HG02610 (cell line): Measurements from ENCODE around the gene CDC5L.

Experiments
- ATAC-seq: cut with Tn5 transposase; IDR thresholded peaks from one replicate; pipeline ENCODE4 v1.9.1; 2021; ENCODE audit warnings: mild to moderate bottlenecking, moderate library complexity; ENCODE audit not compliant: unreplicated experiment

The CDC5L gene

GRCh38 chr6:44410363-44410762 lies 22.9 kb downstream of the CDC5L start:
- ATAC-seq = no peak

- no peak for ATAC-seq
Measured at GRCh38 chr6:44411141-44411540, 23.6 kb downstream of the CDC5L start.

- ATAC-seq = no peak
Measured at GRCh38 chr6:44415449-44415848, 27.9 kb downstream of the CDC5L start.

- ATAC-seq = no peak
Measured at GRCh38 chr6:44415873-44416502, 28.5 kb downstream of the CDC5L start.

GRCh38 chr6:44422531-44422930 lies 35.0 kb downstream of the CDC5L start:
- ATAC-seq = no peak

- ATAC-seq = no peak
Measured at GRCh38 chr6:44423306-44423705, 35.8 kb downstream of the CDC5L start.

- ATAC-seq = no peak
Measured at GRCh38 chr6:44425951-44426350, 38.4 kb downstream of the CDC5L start.

GRCh38 chr6:44428682-44429081 lies 41.2 kb downstream of the CDC5L start:
- no peak for ATAC-seq

GRCh38 chr6:44430326-44430725 lies 42.8 kb downstream of the CDC5L start:
- ATAC-seq = no peak

- ATAC-seq = no peak
Measured at GRCh38 chr6:44431118-44431725, 43.7 kb downstream of the CDC5L start.

GRCh38 chr6:44432227-44432626 lies 44.7 kb downstream of the CDC5L start:
- ATAC-seq = no peak

- ATAC-seq = no peak
Measured at GRCh38 chr6:44432726-44433125, 45.2 kb downstream of the CDC5L start.

- no peak for ATAC-seq
Measured at GRCh38 chr6:44435500-44435899, 48.0 kb downstream of the CDC5L start.

- no peak for ATAC-seq
Measured at GRCh38 chr6:44438827-44439226, 51.3 kb downstream of the CDC5L start.

- ATAC-seq = no peak
Measured at GRCh38 chr6:44439270-44440045, 52.0 kb downstream of the CDC5L start.

GRCh38 chr6:44441091-44441855 lies 53.8 kb downstream of the CDC5L start:
- no peak for ATAC-seq

GRCh38 chr6:44442236-44442635 lies 54.7 kb downstream of the CDC5L start:
- ATAC-seq = no peak

- no peak for ATAC-seq
Measured at GRCh38 chr6:44442833-44443444, 55.4 kb downstream of the CDC5L start.

GRCh38 chr6:44444853-44445252 lies 57.3 kb downstream of the CDC5L start:
- ATAC-seq = no peak

GRCh38 chr6:44446626-44447300 lies 59.3 kb downstream of the CDC5L start:
- ATAC-seq = no peak
